ENCODE measurements around the gene IL36G.

IL36G gene

GRCh38 chr2:112946086-112946485 lies 31.7 kb upstream of the IL36G start:
- H3K9ac ChIP-seq (ENCODE audit: low read depth in 1 of 2, low read length in 2 of 2), result no peak overlapping the region
- no peaks in the 10 kb centered on the region for H3K36me3 ChIP-seq (ENCODE audit: control insufficient read depth in 2 of 2, insufficient read depth in 2 of 2, low read length in 2 of 2)
- no peak overlapping the region for H3K27ac ChIP-seq (ENCODE audit: low read depth in 2 of 2, low read length in 2 of 2)
- peaks cover 0 to 3% of the 10 kb centered on the region in 2 donors for H3K27me3 ChIP-seq (ENCODE audit: control insufficient read depth in 2 of 2, insufficient read depth in 2 of 2, low read length in 2 of 2)
- peaks cover 0 to 5% of the 10 kb centered on the region in 2 donors for H3K9me3 ChIP-seq (ENCODE audit: control insufficient read depth in 2 of 2, low read length in 2 of 2)
- H3K4me3 ChIP-seq (ENCODE audit: low read length in 2 of 2), result no peak overlapping the region
- H3K4me1 ChIP-seq (ENCODE audit: control insufficient read depth in 2 of 2, insufficient read depth in 2 of 2, low read length in 2 of 2), result peaks cover 3% of the 10 kb centered on the region in 2 donors

- Histone ChIP-seq H3K9me3 (ENCODE audit: control insufficient read depth in 2 of 2, low read length in 2 of 2) (peaks cover 0 to 5% of the 10 kb centered on the region in 2 donors), H3K27ac (ENCODE audit: low read depth in 2 of 2, low read length in 2 of 2) (no peak overlapping the region), H3K27me3 (ENCODE audit: control insufficient read depth in 2 of 2, insufficient read depth in 2 of 2, low read length in 2 of 2) (peaks cover 0 to 3% of the 10 kb centered on the region in 2 donors), H3K4me1 (ENCODE audit: control insufficient read depth in 2 of 2, insufficient read depth in 2 of 2, low read length in 2 of 2) (no peaks in the 10 kb centered on the region), H3K9ac (ENCODE audit: low read depth in 1 of 2, low read length in 2 of 2) (no peak overlapping the region), H3K36me3 (ENCODE audit: control insufficient read depth in 2 of 2, insufficient read depth in 2 of 2, low read length in 2 of 2) (no peaks in the 10 kb centered on the region), H3K4me3 (ENCODE audit: low read length in 2 of 2) (no peak overlapping the region)
Measured at GRCh38 chr2:112947374-112947773, 30.4 kb upstream of the IL36G start.

DNA sequence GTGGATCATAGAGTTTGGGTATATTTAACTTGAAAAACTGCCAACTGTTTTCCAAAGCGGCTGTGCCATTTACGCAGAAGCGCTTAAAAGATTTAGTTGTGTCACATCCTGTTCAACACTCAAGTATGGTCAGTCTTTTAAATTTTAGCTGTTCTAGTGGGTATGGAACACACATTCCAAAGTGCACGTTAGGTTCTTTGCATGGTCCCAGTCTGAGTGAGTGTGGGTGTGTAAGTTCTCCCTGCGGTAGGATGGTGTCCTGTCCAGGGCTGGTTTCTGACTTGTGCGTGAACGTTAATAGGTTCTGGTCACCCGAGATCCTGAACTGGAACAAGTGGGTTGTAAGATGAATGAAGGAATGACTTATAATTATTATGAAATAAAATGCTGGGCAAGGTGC lies 28.4 kb upstream of the IL36G start:
- no peaks in the 10 kb centered on the region for H3K4me1 ChIP-seq (ENCODE audit: control insufficient read depth in 2 of 2, insufficient read depth in 2 of 2, low read length in 2 of 2)
- no peak overlapping the region for H3K27ac ChIP-seq (ENCODE audit: low read depth in 2 of 2, low read length in 2 of 2)
- H3K4me3 ChIP-seq (ENCODE audit: low read length in 2 of 2), result no peak overlapping the region
- H3K36me3 ChIP-seq (ENCODE audit: control insufficient read depth in 2 of 2, insufficient read depth in 2 of 2, low read length in 2 of 2), result no peaks in the 10 kb centered on the region
- no peak overlapping the region for H3K9ac ChIP-seq (ENCODE audit: low read depth in 1 of 2, low read length in 2 of 2)
- H3K9me3 ChIP-seq (ENCODE audit: control insufficient read depth in 2 of 2, low read length in 2 of 2), result peaks cover 0 to 5% of the 10 kb centered on the region in 2 donors
- H3K27me3 ChIP-seq (ENCODE audit: control insufficient read depth in 2 of 2, insufficient read depth in 2 of 2, low read length in 2 of 2), result peaks cover 0 to 3% of the 10 kb centered on the region in 2 donors

DNA sequence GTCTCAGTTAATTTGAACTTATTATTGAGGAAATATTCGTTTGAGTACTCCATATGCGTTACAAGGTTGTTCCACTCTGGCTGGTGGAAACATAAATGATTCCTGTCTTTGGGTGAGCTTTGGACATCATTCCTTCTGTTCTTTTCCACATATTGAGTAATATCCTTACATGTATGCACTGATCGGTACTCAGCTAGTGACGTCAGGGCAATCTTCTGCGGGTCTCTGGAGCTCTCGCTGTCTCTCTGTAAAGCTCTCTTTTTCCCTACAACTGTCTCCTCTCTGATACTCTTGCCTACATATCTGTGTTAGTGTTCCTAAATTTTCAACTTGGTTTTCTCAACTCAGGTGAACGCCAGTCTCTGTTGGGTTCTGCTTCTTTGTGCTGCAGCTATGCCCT lies 23.4 kb upstream of the IL36G start:
- no peaks in the 10 kb centered on the region for H3K9me3 ChIP-seq (ENCODE audit: control insufficient read depth in 2 of 2, low read length in 2 of 2)
- no peak overlapping the region for H3K27ac ChIP-seq (ENCODE audit: low read depth in 2 of 2, low read length in 2 of 2)

GRCh38 chr2:112957511-112957910 lies 20.3 kb upstream of the IL36G start:
- Histone ChIP-seq H3K9me3 (ENCODE audit: control insufficient read depth in 2 of 2, low read length in 2 of 2) (no peaks in the 10 kb centered on the region), H3K4me1 (ENCODE audit: control insufficient read depth in 2 of 2, insufficient read depth in 2 of 2, low read length in 2 of 2) (no peaks in the 10 kb centered on the region), H3K27ac (ENCODE audit: low read depth in 2 of 2, low read length in 2 of 2) (no peak overlapping the region), H3K9ac (ENCODE audit: low read depth in 1 of 2, low read length in 2 of 2) (no peak overlapping the region), H3K27me3 (ENCODE audit: control insufficient read depth in 2 of 2, insufficient read depth in 2 of 2, low read length in 2 of 2) (no peaks in the 10 kb centered on the region), H3K4me3 (ENCODE audit: low read length in 2 of 2) (no peak overlapping the region), H3K36me3 (ENCODE audit: control insufficient read depth in 2 of 2, insufficient read depth in 2 of 2, low read length in 2 of 2) (no peaks in the 10 kb centered on the region)

More for the DNA sequence above, 23.4 kb upstream of the IL36G start:
- Histone ChIP-seq H3K4me3 (ENCODE audit: low read length in 2 of 2) (no peak overlapping the region), H3K27me3 (ENCODE audit: control insufficient read depth in 2 of 2, insufficient read depth in 2 of 2, low read length in 2 of 2) (no peaks in the 10 kb centered on the region), H3K4me1 (ENCODE audit: control insufficient read depth in 2 of 2, insufficient read depth in 2 of 2, low read length in 2 of 2) (no peaks in the 10 kb centered on the region), H3K9ac (ENCODE audit: low read depth in 1 of 2, low read length in 2 of 2) (no peak overlapping the region), H3K36me3 (ENCODE audit: control insufficient read depth in 2 of 2, insufficient read depth in 2 of 2, low read length in 2 of 2) (no peaks in the 10 kb centered on the region)

DNA sequence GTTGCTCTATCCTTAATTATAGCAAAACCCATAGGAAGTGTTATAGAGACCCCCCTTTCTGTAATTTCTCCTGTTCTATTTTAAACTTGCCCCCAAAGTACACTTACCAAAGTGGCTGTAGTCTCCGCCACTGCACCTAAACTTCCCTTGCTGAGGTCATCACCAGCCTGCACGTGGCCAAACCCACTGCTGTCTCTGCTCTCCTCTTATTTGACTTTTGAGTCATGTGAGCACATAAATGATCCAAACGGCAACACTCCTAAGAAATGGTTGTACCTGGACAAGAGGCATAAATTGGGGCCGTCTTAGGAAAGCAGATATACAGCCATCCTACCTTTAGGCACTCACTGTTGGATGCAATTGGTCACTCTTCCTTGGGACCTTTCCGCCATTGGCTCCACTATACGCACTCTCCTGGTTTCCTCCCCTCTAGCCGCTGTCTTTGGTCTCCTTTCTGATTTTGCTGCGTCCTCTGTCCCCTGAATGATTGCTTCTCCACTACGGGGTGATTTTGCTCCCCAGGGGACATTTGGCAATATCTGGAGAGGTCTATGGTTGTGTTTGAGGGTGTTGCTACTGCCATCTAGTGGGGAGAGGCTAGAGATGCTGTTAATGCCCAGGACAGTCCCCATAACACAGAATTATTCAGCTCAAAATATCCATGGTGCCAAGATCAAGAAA lies 19.2 kb upstream of the IL36G start:
- H3K36me3 ChIP-seq (ENCODE audit: control insufficient read depth in 2 of 2, insufficient read depth in 2 of 2, low read length in 2 of 2), result no peaks in the 10 kb centered on the region

GRCh38 chr2:112959109-112959812 lies 18.5 kb upstream of the IL36G start:
- H3K27me3 ChIP-seq (ENCODE audit: control insufficient read depth in 2 of 2, insufficient read depth in 2 of 2, low read length in 2 of 2), result no peaks in the 10 kb centered on the region
- no peak overlapping the region for H3K27ac ChIP-seq (ENCODE audit: low read depth in 2 of 2, low read length in 2 of 2)
- no peaks in the 10 kb centered on the region for H3K36me3 ChIP-seq (ENCODE audit: control insufficient read depth in 2 of 2, insufficient read depth in 2 of 2, low read length in 2 of 2)
- H3K9ac ChIP-seq (ENCODE audit: low read depth in 1 of 2, low read length in 2 of 2), result no peak overlapping the region
- H3K4me3 ChIP-seq (ENCODE audit: low read length in 2 of 2), result no peak overlapping the region
- no peaks in the 10 kb centered on the region for H3K9me3 ChIP-seq (ENCODE audit: control insufficient read depth in 2 of 2, low read length in 2 of 2)
- no peaks in the 10 kb centered on the region for H3K4me1 ChIP-seq (ENCODE audit: control insufficient read depth in 2 of 2, insufficient read depth in 2 of 2, low read length in 2 of 2)

More for the DNA sequence above, 19.2 kb upstream of the IL36G start:
- no peaks in the 10 kb centered on the region for H3K9me3 ChIP-seq (ENCODE audit: control insufficient read depth in 2 of 2, low read length in 2 of 2)
- no peaks in the 10 kb centered on the region for H3K27me3 ChIP-seq (ENCODE audit: control insufficient read depth in 2 of 2, insufficient read depth in 2 of 2, low read length in 2 of 2)
- H3K4me3 ChIP-seq (ENCODE audit: low read length in 2 of 2), result no peak overlapping the region
- no peaks in the 10 kb centered on the region for H3K4me1 ChIP-seq (ENCODE audit: control insufficient read depth in 2 of 2, insufficient read depth in 2 of 2, low read length in 2 of 2)
- no peak overlapping the region for H3K27ac ChIP-seq (ENCODE audit: low read depth in 2 of 2, low read length in 2 of 2)
- H3K9ac ChIP-seq (ENCODE audit: low read depth in 1 of 2, low read length in 2 of 2), result no peak overlapping the region

- no peak overlapping the region for H3K27ac ChIP-seq (ENCODE audit: low read depth in 2 of 2, low read length in 2 of 2)
- no peaks in the 10 kb centered on the region for H3K9me3 ChIP-seq (ENCODE audit: control insufficient read depth in 2 of 2, low read length in 2 of 2)
- H3K27me3 ChIP-seq (ENCODE audit: control insufficient read depth in 2 of 2, insufficient read depth in 2 of 2, low read length in 2 of 2), result no peaks in the 10 kb centered on the region
- H3K9ac ChIP-seq (ENCODE audit: low read depth in 1 of 2, low read length in 2 of 2), result no peak overlapping the region
- no peak overlapping the region for H3K4me3 ChIP-seq (ENCODE audit: low read length in 2 of 2)
- no peaks in the 10 kb centered on the region for H3K4me1 ChIP-seq (ENCODE audit: control insufficient read depth in 2 of 2, insufficient read depth in 2 of 2, low read length in 2 of 2)
- H3K36me3 ChIP-seq (ENCODE audit: control insufficient read depth in 2 of 2, insufficient read depth in 2 of 2, low read length in 2 of 2), result no peaks in the 10 kb centered on the region
Measured at GRCh38 chr2:112960230-112960825, 17.5 kb upstream of the IL36G start.

GRCh38 chr2:112962308-112963175 lies 15.3 kb upstream of the IL36G start:
- no peak overlapping the region for H3K4me3 ChIP-seq (ENCODE audit: low read length in 2 of 2)
- H3K36me3 ChIP-seq (ENCODE audit: control insufficient read depth in 2 of 2, insufficient read depth in 2 of 2, low read length in 2 of 2), result no peaks in the 10 kb centered on the region
- H3K27me3 ChIP-seq (ENCODE audit: control insufficient read depth in 2 of 2, insufficient read depth in 2 of 2, low read length in 2 of 2), result no peaks in the 10 kb centered on the region
- H3K9ac ChIP-seq (ENCODE audit: low read depth in 1 of 2, low read length in 2 of 2), result no peak overlapping the region
- H3K9me3 ChIP-seq (ENCODE audit: control insufficient read depth in 2 of 2, low read length in 2 of 2), result no peaks in the 10 kb centered on the region
- H3K4me1 ChIP-seq (ENCODE audit: control insufficient read depth in 2 of 2, insufficient read depth in 2 of 2, low read length in 2 of 2), result no peaks in the 10 kb centered on the region
- no peak overlapping the region for H3K27ac ChIP-seq (ENCODE audit: low read depth in 2 of 2, low read length in 2 of 2)

Measured in mucosa of rectum (tissue), 2 donors.